Esophagus muscularis mucosa (tissue), 4 donors: ENCODE results near the gene PNMA6E. TPM values are rescaled to one million over a fixed set of nuclear protein-coding genes. Genes with fewer than 3 reads are reported as not detected.

Experiments used
- DNase-seq: peaks from one replicate; pipeline ENCODE4 v3.0.0-alpha.2; 2017; ENCODE audit errors: extremely low spot score
- H3K27ac ChIP-seq, 4 donors: fragments of 200-600 bp; sonication (generic); replicated peaks in 1 of 4; 1 replicate in 3 of 4; 2 replicates in 1 of 4; pipeline ENCODE4 v1.5.1; 2016 to 2019; ENCODE audit warnings: mild to moderate bottlenecking in 1 of 4
- H3K27me3 ChIP-seq, 4 donors: fragments of 200-600 bp; sonication (generic); one replicate each; pipeline versions ENCODE4 v1.5.1 to v1.6.0; 2016 to 2019
- H3K36me3 ChIP-seq, 4 donors: fragments of 200-600 bp; sonication (generic); one replicate each; pipeline ENCODE4 v1.5.1; 2016 to 2019
- H3K4me1 ChIP-seq, 4 donors: fragments of 200-600 bp; sonication (generic); one replicate each; pipeline ENCODE4 v1.5.1; 2016 to 2019
- H3K4me3 ChIP-seq, 4 donors: fragments of 200-600 bp; sonication (generic); 1 replicate in 2 of 4; 2 replicates in 2 of 4; pipeline ENCODE4 v1.5.1; 2016 to 2019; ENCODE audit warnings: mild to moderate bottlenecking in 4 of 4, moderate library complexity in 1 of 4
- H3K9me3 ChIP-seq, 4 donors: fragments of 200-600 bp; sonication (generic); 1 replicate in 3 of 4; 2 replicates in 1 of 4; pipeline ENCODE4 v1.5.1; 2016 to 2019
- CTCF ChIP-seq, 3 experiments: fragments of 200-600 bp in 2 of 3; fragments of 450-650 bp in 1 of 3; sonication (generic) in 2 of 3; IDR thresholded peaks; one replicate each; pipeline ENCODE4 v1.5.1; 2017 to 2019; ENCODE audit warnings: antibody characterized with exemption in 3 of 3, mild to moderate bottlenecking in 2 of 3, moderate library complexity in 1 of 3
- EP300 ChIP-seq: sonication (generic); formaldehyde crosslinking; IDR thresholded peaks from one replicate; pipeline ENCODE4 v1.6.1; 2017; ENCODE audit warnings: antibody characterized with exemption
- POLR2A ChIP-seq: fragments of 450-650 bp; IDR thresholded peaks from one replicate; pipeline ENCODE4 v1.6.1; 2017; ENCODE audit warnings: antibody characterized with exemption, moderate library complexity, mild to moderate bottlenecking, low read depth
- POLR2AphosphoS5 ChIP-seq, 2 donors: sonication (generic); formaldehyde crosslinking; IDR thresholded peaks; one replicate each; pipeline ENCODE4 v1.6.1; 2017; ENCODE audit warnings: antibody characterized with exemption in 2 of 2
- WGBS: methylation state at CpG from one replicate; pipeline ENCODE4 v1.1.5; 2018; 5-methylcytosine and 5-hydroxymethylcytosine counted together
- intact Hi-C: fragments of 100-400 bp; cut with DNase I; formaldehyde crosslinking; loops from one replicate; pipeline ENCODE4 v1.15.1; 2023
- total RNA-seq, 4 donors: library from RNA; depleted of rRNA; stranded (reverse); fragments of >200 nt; gene quantifications; one replicate each; pipeline versions ENCODE4 v1.1.0 to v1.2.1, GENCODE V29; 2016

Gene PNMA6E
- total RNA-seq, 4 donors from 2014 or later, result not detected

DNA sequence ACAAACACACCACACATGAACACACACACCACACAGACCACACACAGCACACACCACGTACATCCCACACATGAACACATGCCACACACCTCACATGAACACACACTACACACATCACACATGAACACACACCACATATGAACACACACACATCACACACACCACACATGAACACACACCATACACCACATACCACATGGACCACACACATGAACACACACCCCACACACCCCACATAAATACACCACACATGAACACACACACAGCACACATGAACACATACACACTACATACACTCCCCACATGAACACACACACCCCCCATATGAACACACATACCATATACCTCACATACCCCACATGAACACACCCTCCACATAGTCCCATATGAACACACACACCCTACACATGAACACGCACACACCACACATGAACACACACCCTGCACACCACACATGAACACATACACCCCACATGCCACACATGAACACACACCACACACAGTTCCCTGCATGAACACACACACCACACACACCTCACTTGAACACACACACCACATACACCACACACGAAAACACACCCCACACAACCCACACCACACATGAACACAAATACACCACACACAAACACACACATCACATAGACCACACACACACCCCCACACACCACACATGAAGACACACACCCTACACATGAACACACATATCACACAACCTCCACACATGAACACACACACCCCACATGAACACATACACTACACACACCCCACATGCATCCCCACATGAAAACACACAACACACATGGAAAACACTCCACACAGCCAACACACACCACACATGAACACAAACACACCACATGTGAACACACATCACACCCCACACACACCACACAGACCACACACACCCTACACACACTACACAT lies 18.3 kb downstream of the PNMA6E start:
- Histone ChIP-seq H3K9me3 (peaks cover 0 to 10% (median 0%) of the 10 kb centered on the region in 4 donors), H3K27ac (no peak overlapping the region), H3K4me1 (peaks cover 0 to 9% (median 7%) of the 10 kb centered on the region in 4 donors), H3K36me3 (no peaks in the 10 kb centered on the region), H3K4me3 (no peak overlapping the region), H3K27me3 (no peaks in the 10 kb centered on the region)
- intact Hi-C loops, result no loop called here
- no peak for DNase-seq
- WGBS, result 87% methylated on average over 3 of the region's 3 CpGs
- TF ChIP-seq POLR2AphosphoS5 (IDR thresholded peaks at IDR 0.05) (no peak), CTCF (IDR thresholded peaks at IDR 0.05) (no peak), EP300 (no peak), POLR2A (no peak)

DNA sequence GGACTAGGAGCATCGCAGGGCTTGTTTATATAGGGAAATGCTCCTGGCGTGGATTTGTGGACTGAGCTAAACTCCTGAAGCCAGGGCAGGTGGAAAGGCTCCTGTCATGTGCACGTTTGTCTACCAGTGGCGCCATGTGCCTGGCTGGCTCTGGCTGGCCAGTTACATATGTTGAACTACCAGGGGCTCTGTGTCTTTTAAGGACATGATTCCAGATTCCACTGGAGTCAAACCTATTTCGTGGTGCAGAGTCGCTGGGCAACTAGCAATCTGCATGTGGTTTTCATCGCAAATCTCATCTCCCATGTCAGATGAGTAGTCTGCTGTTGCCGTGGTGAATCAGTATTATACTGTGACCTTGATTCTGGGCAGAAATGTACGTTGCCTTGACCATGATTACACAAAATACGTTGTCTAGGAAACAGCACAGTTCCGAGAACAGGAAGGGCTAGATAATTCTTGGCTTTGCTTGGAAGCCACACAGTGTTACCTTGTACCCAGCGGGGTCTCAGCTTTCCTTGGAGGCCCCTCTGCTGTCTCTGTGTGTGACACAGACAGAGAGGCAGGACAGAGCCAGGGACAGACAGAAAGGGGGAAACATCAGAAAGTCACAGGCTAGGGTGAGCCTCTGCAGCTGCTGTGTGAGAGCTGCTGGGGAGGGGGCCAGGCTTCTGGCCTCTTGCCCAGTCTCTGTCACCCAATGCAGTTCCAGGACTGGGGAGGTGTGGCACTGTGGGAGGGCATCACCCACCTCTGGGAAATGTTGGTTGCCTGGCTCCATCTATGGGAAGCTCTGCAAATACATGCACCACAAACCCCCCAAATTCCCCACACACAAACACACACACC lies 19.2 kb downstream of the PNMA6E start:
- 47% methylated on average over 11 of the region's 12 CpGs for WGBS
- intact Hi-C loops, result no loop called here
- peaks cover 0 to 18% (median 0%) of the 10 kb centered on the region in 4 donors for H3K9me3 ChIP-seq
- H3K4me1 ChIP-seq, result peaks cover 0 to 9% (median 7%) of the 10 kb centered on the region in 4 donors
- no peak for DNase-seq
- peak overlapping the region in 1 of 4 donors; percentile 33 for H3K27ac ChIP-seq
- no peaks in the 10 kb centered on the region for H3K27me3 ChIP-seq
- TF ChIP-seq CTCF (IDR thresholded peaks at IDR 0.05) (no peak), POLR2AphosphoS5 (IDR thresholded peaks at IDR 0.05) (no peak), POLR2A (no peak), EP300 (no peak)
- H3K4me3 ChIP-seq, result no peak overlapping the region
- no peaks in the 10 kb centered on the region for H3K36me3 ChIP-seq

- no peak overlapping the region for H3K4me3 ChIP-seq
- H3K9me3 ChIP-seq, result peaks cover 0 to 18% (median 0%) of the 10 kb centered on the region in 4 donors
- no peak for DNase-seq
- peaks cover 0 to 9% (median 7%) of the 10 kb centered on the region in 4 donors for H3K4me1 ChIP-seq
- no peak overlapping the region for H3K27ac ChIP-seq
- H3K27me3 ChIP-seq, result no peaks in the 10 kb centered on the region
- WGBS, result 78% methylated on average over 8 of the region's 9 CpGs
- intact Hi-C loops, result no loop called here
- TF ChIP-seq CTCF (IDR thresholded peaks at IDR 0.05) (no peak), POLR2A (no peak), EP300 (no peak)
- no peaks in the 10 kb centered on the region for H3K36me3 ChIP-seq
These were observed 20.5 kb downstream of the PNMA6E start for GRCh38 chrX:153380691-153381090.

- Histone ChIP-seq H3K4me1 (peaks cover 0 to 9% (median 7%) of the 10 kb centered on the region in 4 donors), H3K27ac (no peak overlapping the region), H3K9me3 (peaks cover 0 to 18% (median 0%) of the 10 kb centered on the region in 4 donors), H3K27me3 (peaks cover 0 to 5% (median 0%) of the 10 kb centered on the region in 4 donors), H3K4me3 (no peak overlapping the region), H3K36me3 (no peaks in the 10 kb centered on the region)
- 84% methylated on average over 12 of the region's 13 CpGs for WGBS
- no peak for TF ChIP-seq EP300
- no peak for TF ChIP-seq POLR2AphosphoS5 (IDR thresholded peaks at IDR 0.05)
- TF ChIP-seq POLR2A, result no peak
- no peak for TF ChIP-seq CTCF (IDR thresholded peaks at IDR 0.05)
- no peak for DNase-seq
- intact Hi-C loops, result no loop called here
These were observed 21.1 kb downstream of the PNMA6E start for GRCh38 chrX:153379971-153380581.
